A549 (cell line): ENCODE measurements around the gene KIF3A. TPM values are rescaled to one million over a fixed set of nuclear protein-coding genes. Genes with fewer than 3 reads are reported as not detected.

ENCODE experiments used
- ATAC-seq, 2 experiments: fragments of 200-7000 bp in 1 of 2; fragments of >200 bp in 1 of 2; cut with Nextera tagmentation in 1 of 2; cut with Tn5 transposase in 1 of 2; 3 replicates each; pipeline versions ENCODE4 v1.8.0 to v1.9.1; 2018 to 2020; ENCODE audit warnings: mild to moderate bottlenecking in 1 of 2, moderate library complexity in 1 of 2
- CTCF ChIA-PET: fragments of 300-600 bp; sonication (Branson Sonifier 250); formaldehyde crosslinking; extraction: SDS; loops from one replicate; lab custom pipeline; 2021; ENCODE audit warnings: antibody characterized with exemption, inconsistent platforms; lab: Yijun Ruan, JAX
- POLR2A ChIA-PET: fragments of 350-600 bp; formaldehyde crosslinking; extraction: SDS; loops from one replicate; lab custom pipeline; 2021; ENCODE audit warnings: antibody characterized with exemption, inconsistent platforms; lab: Yijun Ruan, JAX
- DNase-seq, 2 experiments: peaks; one replicate each; pipeline versions ENCODE4 v3.0.0 to v3.0.0-alpha.2; 2011 to 2016; ENCODE audit warnings: low read depth in 1 of 2, low spot score in 1 of 2
- FAIRE-seq: peaks from 2 replicates; lab custom pipeline; 2011; peaks lifted over from hg19 to GRCh38; lab: Jason Lieb, UNC
- H3K27ac ChIP-seq, 2 experiments: fragments of >200 bp; sonication (Bioruptor Twin); formaldehyde crosslinking; 3 replicates each; pipeline ENCODE4 v1.5.1; 2016 to 2017
- H3K4me1 ChIP-seq: fragments of >200 bp; sonication (Bioruptor Twin); formaldehyde crosslinking; 3 replicates; pipeline ENCODE4 v1.6.1; 2016
- H3K4me2 ChIP-seq: fragments of >200 bp; sonication (Bioruptor Twin); formaldehyde crosslinking; 3 replicates; pipeline ENCODE4 v1.6.1; 2016
- H3K4me3 ChIP-seq: fragments of >200 bp; sonication (Bioruptor Twin); formaldehyde crosslinking; 3 replicates; pipeline ENCODE4 v1.5.1; 2016
- H3K9me3 ChIP-seq: fragments of >200 bp; sonication (Bioruptor Twin); formaldehyde crosslinking; 3 replicates; pipeline ENCODE4 v1.6.1; 2016
- CBX2 ChIP-seq: fragments of 200-600 bp; sonication (generic); IDR thresholded peaks from 2 replicates; pipeline ENCODE4 v1.6.1; 2016; ENCODE audit warnings: low read depth, mild to moderate bottlenecking, borderline replicate concordance
- CEBPB ChIP-seq, 2 experiments: fragments of >200 bp in 1 of 2; sonication (Bioruptor Twin) in 1 of 2; formaldehyde crosslinking in 1 of 2; IDR thresholded peaks; 2 replicates each; pipeline ENCODE4 v1.6.1; 2012 to 2016
- CHD2 ChIP-seq: fragments of 150-350 bp; IDR thresholded peaks from 2 replicates; pipeline ENCODE4 v1.6.1; 2014; ENCODE audit warnings: low read length; ENCODE audit not compliant: partially characterized antibody
- EHF ChIP-seq: fragments of 250-450 bp; sonication (Bioruptor Pico); IDR thresholded peaks from 2 replicates; pipeline ENCODE4 v1.5.0; 2020; ENCODE audit warnings: mild to moderate bottlenecking
- ESRRA ChIP-seq: fragments of 150-350 bp; IDR thresholded peaks from 2 replicates; pipeline ENCODE4 v1.6.1; 2014; ENCODE audit warnings: mild to moderate bottlenecking, low read length, borderline replicate concordance
- HOXB13 ChIP-seq: fragments of 250-450 bp; sonication (Bioruptor Pico); IDR thresholded peaks from 2 replicates; pipeline ENCODE4 v1.5.0; 2020; ENCODE audit warnings: low read depth, mild to moderate bottlenecking, moderate library complexity
- KDM1A ChIP-seq: fragments of 200-600 bp; sonication (generic); IDR thresholded peaks from 2 replicates; pipeline ENCODE4 v1.6.1; 2016; ENCODE audit warnings: low read depth, mild to moderate bottlenecking
- KDM5A ChIP-seq: fragments of 200-600 bp; sonication (generic); IDR thresholded peaks from 2 replicates; pipeline ENCODE4 v1.6.1; 2016; ENCODE audit warnings: antibody characterized with exemption, mild to moderate bottlenecking
- MAX ChIP-seq: IDR thresholded peaks from 2 replicates; pipeline ENCODE4 v1.6.1; 2012
- NPAS2 ChIP-seq: fragments of 250-450 bp; sonication (Bioruptor Pico); IDR thresholded peaks from 2 replicates; pipeline ENCODE4 v1.8.0; 2022; ENCODE audit warnings: mild to moderate bottlenecking, moderate library complexity, borderline replicate concordance
- NR3C1 ChIP-seq: fragments of >200 bp; sonication (Bioruptor Twin); formaldehyde crosslinking; IDR thresholded peaks from 3 replicates; pipeline ENCODE4 v1.6.1; 2017
- POLR2A ChIP-seq: IDR thresholded peaks from 2 replicates; pipeline ENCODE4 v1.6.1; 2012; ENCODE audit warnings: mild to moderate bottlenecking, low read length
- POLR2AphosphoS2 ChIP-seq: conservative IDR thresholded peaks from 2 replicates; pipeline ENCODE4 v1.6.1; 2012; ENCODE audit warnings: low read length, improper control_type of control experiment, inconsistent platforms
- RAD21 ChIP-seq, 2 experiments: fragments of >200 bp in 1 of 2; sonication (Bioruptor Twin) in 1 of 2; formaldehyde crosslinking in 1 of 2; IDR thresholded peaks in 1 of 2; conservative IDR thresholded peaks in 1 of 2; 2 replicates in 1 of 2; 3 replicates in 1 of 2; pipeline ENCODE4 v1.6.1; 2012 to 2018; ENCODE audit warnings: inconsistent platforms in 1 of 2
- RARB ChIP-seq: fragments of 250-450 bp; sonication (Bioruptor Pico); IDR thresholded peaks from 2 replicates; pipeline ENCODE4 v1.8.0; 2021; ENCODE audit warnings: mild to moderate bottlenecking, moderate library complexity
- RFX5 ChIP-seq: fragments of 450-650 bp; IDR thresholded peaks from 2 replicates; pipeline ENCODE4 v1.7.1; 2014; ENCODE audit warnings: antibody characterized with exemption, mild to moderate bottlenecking, moderate library complexity
- RNF2 ChIP-seq: fragments of 200-600 bp; sonication (generic); IDR thresholded peaks from 2 replicates; pipeline ENCODE4 v1.6.1; 2016; ENCODE audit warnings: low read depth, mild to moderate bottlenecking, antibody characterized with exemption, moderate library complexity, borderline replicate concordance
- SMC3 ChIP-seq: fragments of >200 bp; sonication (Bioruptor Twin); formaldehyde crosslinking; IDR thresholded peaks from 3 replicates; pipeline ENCODE4 v1.6.1; 2018; ENCODE audit warnings: inconsistent platforms
- TFCP2L1 ChIP-seq: fragments of 250-450 bp; sonication (Bioruptor Pico); IDR thresholded peaks from 2 replicates; pipeline ENCODE4 v1.5.0; 2021; ENCODE audit warnings: mild to moderate bottlenecking
- ZC3H11A ChIP-seq: fragments of 450-650 bp; IDR thresholded peaks from 2 replicates; pipeline ENCODE4 v1.6.1; 2014; ENCODE audit warnings: antibody characterized with exemption, mild to moderate bottlenecking
- ZSCAN20 ChIP-seq: fragments of 250-450 bp; sonication (Bioruptor Pico); IDR thresholded peaks from 2 replicates; pipeline ENCODE4 v1.8.0; 2022; ENCODE audit warnings: mild to moderate bottlenecking, moderate library complexity
- WGBS: methylation state at CpG from one replicate; pipeline ENCODE4 v1.1.6; 2017; ENCODE audit errors: missing lambda C conversion rate; 5-methylcytosine and 5-hydroxymethylcytosine counted together
- polyA plus RNA-seq, 4 experiments: library from polyadenylated mRNA; depleted of rRNA in 3 of 4; stranded (reverse); fragments of >200 nt; fragmentation: RNase III in 1 of 4; extraction: RNeasy Plus Mini Kit Qiagen cat#74134 plus additional on column Dnase treatment in 1 of 4; gene quantifications; 2 replicates in 3 of 4; 3 replicates in 1 of 4; pipeline ENCODE4 v1.2.3, GENCODE V29; 2011 to 2017
- TF ChIP-seq, protein P1 (sequence below): fragments of 150-350 bp; IDR thresholded peaks from 2 replicates; pipeline ENCODE4 v1.6.1; 2014; ENCODE audit warnings: low read depth, mild to moderate bottlenecking, low read length
- TF ChIP-seq, protein P2 (sequence below): fragments of >200 bp; sonication (Bioruptor Twin); formaldehyde crosslinking; IDR thresholded peaks from 2 replicates; pipeline ENCODE4 v1.6.1; 2016
- TF ChIP-seq, protein P3 (sequence below): fragments of >200 bp; sonication (Bioruptor Twin); formaldehyde crosslinking; IDR thresholded peaks from 3 replicates; pipeline ENCODE4 v1.6.1; 2016

Gene KIF3A
- polyA plus RNA-seq, 2 of the 4 experiments (the other 2 are of a cell fraction): 12.8 to 20.5 TPM

- TF ChIP-seq, protein P1, sequence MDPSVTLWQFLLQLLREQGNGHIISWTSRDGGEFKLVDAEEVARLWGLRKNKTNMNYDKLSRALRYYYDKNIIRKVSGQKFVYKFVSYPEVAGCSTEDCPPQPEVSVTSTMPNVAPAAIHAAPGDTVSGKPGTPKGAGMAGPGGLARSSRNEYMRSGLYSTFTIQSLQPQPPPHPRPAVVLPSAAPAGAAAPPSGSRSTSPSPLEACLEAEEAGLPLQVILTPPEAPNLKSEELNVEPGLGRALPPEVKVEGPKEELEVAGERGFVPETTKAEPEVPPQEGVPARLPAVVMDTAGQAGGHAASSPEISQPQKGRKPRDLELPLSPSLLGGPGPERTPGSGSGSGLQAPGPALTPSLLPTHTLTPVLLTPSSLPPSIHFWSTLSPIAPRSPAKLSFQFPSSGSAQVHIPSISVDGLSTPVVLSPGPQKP: no peak
- TF ChIP-seq, protein P2, sequence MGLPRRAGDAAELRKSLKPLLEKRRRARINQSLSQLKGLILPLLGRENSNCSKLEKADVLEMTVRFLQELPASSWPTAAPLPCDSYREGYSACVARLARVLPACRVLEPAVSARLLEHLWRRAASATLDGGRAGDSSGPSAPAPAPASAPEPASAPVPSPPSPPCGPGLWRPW: no peak
- TF ChIP-seq ZC3H11A: no peak
- no peak for TF ChIP-seq RNF2
- no peak for TF ChIP-seq TFCP2L1
- no peak for TF ChIP-seq HOXB13 (CRISPR knock-in tag)
Measured at GRCh38 chr5:132778129-132778528, 40.8 kb upstream of the KIF3A start (continued).

DNA sequence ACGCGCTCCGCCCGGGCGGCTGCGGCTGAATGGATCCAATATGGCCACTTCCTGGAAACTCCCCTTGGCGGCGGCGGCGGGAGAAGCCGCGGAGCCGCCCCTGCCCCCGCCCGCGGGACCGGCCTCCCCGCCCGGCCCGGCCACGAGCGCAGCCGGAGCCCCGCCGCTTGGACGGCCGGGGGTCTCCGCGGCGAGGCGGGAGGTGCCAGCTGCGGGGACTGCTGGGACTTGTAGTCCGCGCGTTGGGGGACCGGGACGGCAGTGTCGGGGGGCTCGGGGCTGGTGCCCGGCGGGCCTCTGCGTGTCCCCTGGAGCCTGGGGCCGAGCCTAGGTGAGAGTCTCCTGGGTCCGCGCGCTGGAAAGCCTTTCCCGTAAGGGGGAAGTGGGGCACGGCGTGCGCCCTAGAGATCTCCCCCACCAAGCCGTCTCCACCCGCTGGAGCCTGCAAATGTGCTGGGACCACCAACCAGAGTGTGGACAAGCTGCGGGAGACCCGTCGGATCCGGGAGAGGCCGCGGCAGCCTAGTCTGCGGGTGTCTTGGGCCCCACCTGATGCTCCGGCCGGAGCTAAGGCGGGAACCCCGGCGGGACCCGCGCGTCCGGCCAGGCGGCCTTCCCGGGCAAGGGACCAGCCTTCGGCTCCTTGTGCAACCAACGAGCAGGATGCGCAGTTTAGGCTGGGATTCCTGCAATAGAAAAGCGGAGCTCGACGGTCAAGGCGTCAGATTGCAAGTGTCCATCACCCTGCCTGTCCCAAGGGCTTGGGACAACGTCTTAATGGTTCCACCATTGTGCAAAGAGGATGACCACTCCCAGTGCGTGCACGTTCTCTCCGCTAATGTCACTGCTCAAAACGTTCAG, 40.1 kb upstream of the KIF3A start, which contains the start of gene SEPTIN8:
TSS of gene SEPTIN8 (minus strand) at position 31 of the 861 bp plus-strand sequence. CDS start 102 bp downstream, outside the sequence.
- H3K4me2 ChIP-seq: peak within 1 kb of the TSS; percentile 91
- peak within 1 kb of the TSS; percentile 83 for H3K4me3 ChIP-seq
- FAIRE-seq (no peak), ATAC-seq (peak; percentile 71 to 76), DNase-seq (peak; percentile 36 to 70)
- 32% methylated on average over 32 of the region's 82 CpGs for WGBS
- TF ChIP-seq SMC3 (no peak), CEBPB (IDR thresholded peaks at IDR 0.05) (no peak), POLR2A (peak; percentile 42; the same call in 1 of the 2 replicates)
- TF ChIP-seq, protein P3, sequence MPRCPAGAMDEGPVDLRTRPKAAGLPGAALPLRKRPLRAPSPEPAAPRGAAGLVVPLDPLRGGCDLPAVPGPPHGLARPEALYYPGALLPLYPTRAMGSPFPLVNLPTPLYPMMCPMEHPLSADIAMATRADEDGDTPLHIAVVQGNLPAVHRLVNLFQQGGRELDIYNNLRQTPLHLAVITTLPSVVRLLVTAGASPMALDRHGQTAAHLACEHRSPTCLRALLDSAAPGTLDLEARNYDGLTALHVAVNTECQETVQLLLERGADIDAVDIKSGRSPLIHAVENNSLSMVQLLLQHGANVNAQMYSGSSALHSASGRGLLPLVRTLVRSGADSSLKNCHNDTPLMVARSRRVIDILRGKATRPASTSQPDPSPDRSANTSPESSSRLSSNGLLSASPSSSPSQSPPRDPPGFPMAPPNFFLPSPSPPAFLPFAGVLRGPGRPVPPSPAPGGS: 0 out of 3 replicates have a peak, but pooled peaks have one; percentile 23
- H3K4me1 ChIP-seq: peaks cover 7% of the 10 kb centered on the region
- ChIA-PET POLR2A (interaction anchor here (1.8 kb wide), 1 partner anchor 40 kb away, joined by 6 read pairs; the partner anchor contains the start of gene KIF3A), CTCF (interaction anchor here (1.3 to 2.5 kb wide), 4 partner anchors 36 to 251 kb away, joined by 4 to 8 read pairs (median 7); partner anchors contain the start of genes SHROOM1 and SOWAHA)
- peak within 1 kb of the TSS; percentile 84 to 98 for H3K27ac ChIP-seq
- H3K9me3 ChIP-seq: no peaks in the 10 kb centered on the region

DNA sequence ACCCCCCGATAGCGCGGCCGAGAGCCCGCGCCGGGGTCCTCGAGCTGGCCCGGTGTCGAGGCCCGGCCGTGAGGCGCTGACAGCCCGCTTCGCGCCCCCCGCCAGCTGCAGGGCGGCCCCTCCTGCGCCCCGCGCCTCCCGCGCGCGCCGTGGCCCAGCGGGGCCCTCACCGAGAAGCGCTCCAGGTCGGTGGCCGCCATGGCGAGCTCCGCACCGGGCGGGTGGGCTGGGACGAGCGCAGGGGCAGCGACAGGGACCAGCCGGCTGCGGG, 39.5 kb upstream of the KIF3A start:
- Histone ChIP-seq H3K9me3 (no peaks in the 10 kb centered on the region), H3K4me2 (peak overlapping the region; percentile 91), H3K27ac (peak overlapping the region; percentile 84 to 98), H3K4me1 (peaks cover 7% of the 10 kb centered on the region), H3K4me3 (peak overlapping the region; percentile 83)
- ChIA-PET POLR2A (interaction anchor here (1.8 kb wide), 1 partner anchor 40 kb away, joined by 6 read pairs; the partner anchor contains the start of gene KIF3A), CTCF (interaction anchor here (1.3 kb wide), 1 partner anchor 250 kb away, joined by 7 read pairs; no protein-coding TSS in a partner anchor)
- 0% methylated on average over 2 of the region's 40 CpGs for WGBS
- DNase-seq (no peak), FAIRE-seq (no peak), ATAC-seq (peak in 1 of 2 experiments; percentile 18; a peak in 3 of 6 replicates)
- TF ChIP-seq, protein P1: no peak
- TF ChIP-seq ESRRA (no peak), KDM5A (no peak), RFX5 (no peak), CHD2 (no peak), HOXB13 (CRISPR knock-in tag) (no peak), NR3C1 (no peak), KDM1A (no peak), RAD21 (conservative IDR thresholded peaks at IDR 0.05 in 1 of 2, IDR thresholded peaks at IDR 0.05 in 1 of 2) (no peak), NPAS2 (CRISPR knock-in tag) (no peak), RARB (CRISPR knock-in tag) (no peak), CBX2 (no peak), EHF (CRISPR knock-in tag) (no peak), MAX (no peak; the same call in 1 of the 2 replicates), ZSCAN20 (no peak), SMC3 (no peak), POLR2AphosphoS2 (no peak)
- TF ChIP-seq, protein P2: no peak
